Inflammatory macrophage treated with lipopolysaccharide for 4 hours (primary cell): ENCODE results near the gene CCIN.
"Not testable (repeated sequence)": the region's sequence is repeated elsewhere in the genome, so short reads cannot be mapped to it uniquely, and the experiment has no call there.

Source experiments
- DNase-seq: peaks from one replicate; pipeline ENCODE4 v3.0.0-alpha.2; 2020

The CCIN gene

GRCh38 chr9:36141288-36141687 is 27.9 kb upstream of the CCIN start:
- DNase-seq = no peak

DNA sequence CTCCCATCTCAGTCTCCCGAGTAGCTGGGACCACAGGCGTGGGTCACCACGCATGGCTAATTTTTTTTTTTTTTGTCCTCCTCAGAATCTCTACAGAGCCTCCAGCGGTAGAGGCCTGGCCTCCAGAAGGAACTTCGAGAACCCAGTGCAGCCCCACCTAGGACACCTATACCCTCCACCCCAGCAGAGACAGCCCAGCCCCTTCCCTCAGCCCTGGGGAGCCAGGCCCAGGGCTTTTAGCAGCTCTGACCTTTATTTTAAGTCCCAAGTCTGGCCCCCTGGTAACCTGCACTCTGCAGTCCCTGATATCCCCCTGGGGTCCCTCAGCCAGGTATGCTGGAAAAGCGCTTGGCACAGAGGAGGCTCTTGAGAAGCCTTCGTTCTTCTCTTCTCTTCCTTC is 27.4 kb upstream of the CCIN start:
- no peak for DNase-seq

DNA sequence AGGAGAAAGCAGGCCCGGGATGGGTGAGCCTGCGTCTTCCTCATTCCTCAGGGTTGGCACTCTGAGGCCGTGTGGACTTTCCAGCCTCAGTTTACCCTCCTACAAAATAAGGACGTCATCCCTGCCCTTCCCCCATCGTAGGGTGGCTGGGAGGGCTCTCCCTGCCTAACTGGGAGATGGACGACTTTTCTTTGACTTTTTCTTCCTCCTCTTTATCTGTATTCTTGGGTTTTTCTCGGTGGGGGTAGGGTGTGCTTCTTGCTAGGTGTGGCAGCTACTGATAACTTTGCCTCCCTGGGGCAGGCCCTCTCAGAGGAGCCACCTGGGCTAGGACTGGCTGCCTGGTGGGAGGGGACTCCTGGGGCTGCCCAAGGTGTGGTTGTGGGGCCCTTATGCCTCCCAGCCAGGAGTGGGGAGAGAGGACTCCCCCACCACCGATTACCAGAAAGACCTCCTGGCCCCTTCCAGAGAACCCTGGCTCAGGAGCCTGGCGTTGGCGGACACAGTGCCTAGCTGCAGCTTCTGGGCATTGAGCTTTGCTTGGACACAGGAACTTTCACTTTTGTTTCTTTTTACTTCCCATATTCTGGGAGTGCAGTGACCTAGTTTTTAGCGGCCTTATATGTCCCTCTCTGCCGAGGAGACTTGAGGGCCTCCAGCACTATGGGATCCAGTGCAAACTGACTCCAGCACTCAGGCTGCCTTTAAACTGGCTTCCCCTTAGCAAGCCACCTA is 26.5 kb upstream of the CCIN start:
- DNase-seq = peak; percentile 89

GRCh38 chr9:36143245-36143641 is 25.9 kb upstream of the CCIN start:
- peak; percentile 36 for DNase-seq

- DNase-seq = no peak
These were observed 24.6 kb upstream of the CCIN start for GRCh38 chr9:36144309-36145232.

DNA sequence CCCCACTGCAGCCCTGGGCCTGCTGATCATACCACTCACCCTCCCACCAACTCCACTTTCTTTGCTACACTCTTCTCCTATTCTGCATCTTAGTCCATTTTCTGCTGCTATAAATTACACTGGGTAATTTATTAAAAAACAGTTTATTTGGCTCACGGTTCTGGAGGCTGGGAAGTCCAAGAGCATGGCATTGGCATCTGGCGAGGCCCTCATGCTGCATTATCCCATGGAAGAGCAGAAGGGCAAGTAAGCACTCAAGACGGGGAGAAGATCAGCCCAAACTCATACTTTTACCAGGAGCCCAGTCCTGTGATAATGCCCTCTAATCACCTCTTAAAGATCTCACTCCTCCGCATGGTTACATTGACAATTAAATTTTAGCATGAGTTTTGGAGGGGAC is 23.2 kb upstream of the CCIN start:
- no peak for DNase-seq

DNA sequence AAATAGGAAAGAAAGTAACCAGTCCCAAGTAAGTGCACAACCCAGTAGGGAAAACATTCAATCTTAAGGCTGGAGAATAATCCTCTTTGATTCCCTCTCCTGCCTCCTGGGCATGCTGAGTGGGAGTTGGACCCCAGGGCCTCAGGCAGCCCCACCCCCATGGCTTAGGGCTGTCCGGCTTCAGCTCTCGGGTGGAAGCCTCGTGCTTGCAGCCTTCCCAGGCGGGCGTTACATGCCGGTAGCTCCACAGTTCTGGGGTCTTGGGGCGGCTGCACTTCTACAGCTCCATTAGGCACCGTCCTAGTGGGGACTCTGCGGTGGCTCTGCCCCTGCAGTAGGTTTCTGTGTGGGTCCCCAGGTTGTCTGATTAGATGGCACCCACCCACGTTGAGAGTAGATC is 22.5 kb upstream of the CCIN start:
- no peak for DNase-seq

- no peak for DNase-seq
These were observed 21.6 kb upstream of the CCIN start for GRCh38 chr9:36147441-36148175.

GRCh38 chr9:36148311-36149051 is 20.7 kb upstream of the CCIN start:
- DNase-seq = peak; percentile 94

DNA sequence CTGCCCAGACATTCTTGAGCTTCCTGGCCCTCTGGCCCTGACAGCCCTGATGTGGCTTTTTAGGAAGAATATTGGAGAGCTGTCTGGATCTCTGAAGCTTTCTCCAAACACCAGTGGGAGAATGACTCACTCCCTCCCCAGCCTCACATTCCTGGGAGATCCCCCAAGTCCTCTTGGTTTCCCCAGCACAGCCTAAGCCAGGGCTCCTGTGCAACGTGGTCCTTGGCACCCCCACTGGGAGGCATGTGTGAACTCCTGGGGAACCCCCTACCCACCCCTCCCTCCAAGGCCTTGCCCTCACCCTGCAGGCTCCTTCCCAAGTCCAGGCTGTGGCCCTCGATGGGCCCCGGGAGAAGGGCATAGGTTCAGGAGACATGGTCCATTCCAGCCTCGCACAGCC is 20.0 kb upstream of the CCIN start:
- DNase-seq = no peak

GRCh38 chr9:36150574-36151315 is 18.4 kb upstream of the CCIN start:
- DNase-seq = peak; percentile 78

- DNase-seq = peak; percentile 92
These were observed 17.6 kb upstream of the CCIN start for GRCh38 chr9:36151316-36152210.

- DNase-seq = no peak
These were observed 16.3 kb upstream of the CCIN start for GRCh38 chr9:36152741-36153438.

DNA sequence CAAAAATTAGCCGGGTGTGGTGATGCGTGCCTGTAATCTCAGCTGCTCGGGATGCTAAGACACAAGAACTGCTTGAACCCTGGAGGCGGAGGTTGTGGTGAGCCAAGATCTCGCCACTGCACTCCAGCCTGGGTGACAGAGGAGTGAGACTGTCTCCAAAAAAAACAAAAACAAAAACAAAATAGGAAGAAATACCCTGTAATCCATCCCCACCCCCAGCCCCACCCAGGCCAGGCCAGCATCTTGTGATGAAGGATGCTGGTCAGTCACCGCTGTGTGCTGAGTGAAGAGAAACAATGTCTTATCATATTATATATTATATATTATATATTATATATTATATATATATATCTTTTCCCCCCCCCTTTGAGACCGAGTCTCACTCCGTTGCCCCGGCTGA is 15.4 kb upstream of the CCIN start:
- DNase-seq = peak; percentile 56

DNA sequence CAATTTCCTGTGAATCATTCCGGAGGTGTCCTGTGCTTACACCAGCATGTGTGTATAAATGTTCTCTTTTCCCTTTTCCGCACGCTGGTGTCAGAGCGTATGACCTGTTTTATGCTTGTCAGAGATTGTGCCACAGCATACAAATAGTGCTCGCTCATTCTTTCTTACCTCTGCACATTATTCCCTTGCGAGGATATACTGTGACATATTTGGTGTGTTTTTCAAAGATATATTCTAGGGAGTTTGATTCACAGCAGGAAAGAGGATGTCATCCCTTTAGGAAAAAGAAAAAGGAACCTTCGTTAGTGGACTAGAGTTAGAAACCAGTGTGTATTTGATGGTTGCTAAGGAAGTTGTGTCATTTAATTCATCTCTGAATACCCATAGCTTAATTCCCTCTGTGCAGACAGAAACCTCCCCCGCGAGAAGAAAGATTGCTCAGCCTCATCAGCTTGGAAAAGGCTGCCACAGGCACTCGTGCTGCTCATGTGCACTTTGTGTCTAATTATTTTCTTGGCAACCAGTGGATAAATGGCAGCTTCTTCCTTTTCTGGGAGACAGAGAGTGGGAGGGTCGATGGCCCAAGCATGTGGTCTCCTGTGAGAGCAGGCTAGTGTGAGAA is 14.7 kb upstream of the CCIN start:
- peak; percentile 97 for DNase-seq

DNA sequence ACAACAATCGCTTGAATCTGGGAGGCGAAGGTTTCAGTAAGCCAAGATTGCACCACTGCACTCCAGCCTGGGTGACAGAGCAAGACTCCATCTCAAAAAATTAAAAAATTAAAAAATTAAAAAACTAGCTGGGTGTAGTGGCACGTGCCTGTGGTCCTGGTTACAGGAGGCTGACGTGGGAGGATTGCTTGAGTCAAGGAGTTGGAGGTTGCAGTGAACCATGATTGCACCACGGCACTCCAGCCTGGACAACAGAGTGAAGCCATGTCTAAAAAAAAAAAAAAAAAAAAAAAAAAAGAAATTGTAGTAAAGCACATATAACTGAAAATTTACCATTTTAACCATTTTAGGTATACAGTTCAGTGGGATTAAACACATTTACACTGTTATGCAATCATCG is 13.1 kb upstream of the CCIN start:
- peak; percentile 44 for DNase-seq

- peak; percentile 64 for DNase-seq
These were observed 11.1 kb upstream of the CCIN start for GRCh38 chr9:36158122-36158521.

DNA sequence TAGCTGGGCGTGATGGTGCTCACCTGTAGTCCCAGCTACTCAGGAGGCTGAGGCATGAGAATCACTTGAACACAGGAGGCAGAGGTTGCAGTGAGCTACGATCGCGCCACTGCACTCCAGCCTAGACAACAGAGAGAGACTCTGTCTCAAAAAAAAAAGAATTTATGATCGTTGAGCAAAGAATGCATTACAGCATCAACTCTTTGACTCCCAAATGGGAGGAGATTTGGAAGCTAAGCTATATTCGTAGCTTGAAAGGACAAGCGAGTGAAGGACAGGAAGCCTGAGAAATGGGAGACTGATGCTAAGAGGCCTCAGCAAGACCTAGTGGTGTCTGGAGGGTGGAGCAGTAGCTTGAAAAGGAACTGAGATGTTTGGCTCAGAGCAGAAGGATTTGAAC is 10.3 kb upstream of the CCIN start:
- no peak for DNase-seq

GRCh38 chr9:36159509-36159908 is 9.7 kb upstream of the CCIN start:
- not testable (repeated sequence) for DNase-seq

DNA sequence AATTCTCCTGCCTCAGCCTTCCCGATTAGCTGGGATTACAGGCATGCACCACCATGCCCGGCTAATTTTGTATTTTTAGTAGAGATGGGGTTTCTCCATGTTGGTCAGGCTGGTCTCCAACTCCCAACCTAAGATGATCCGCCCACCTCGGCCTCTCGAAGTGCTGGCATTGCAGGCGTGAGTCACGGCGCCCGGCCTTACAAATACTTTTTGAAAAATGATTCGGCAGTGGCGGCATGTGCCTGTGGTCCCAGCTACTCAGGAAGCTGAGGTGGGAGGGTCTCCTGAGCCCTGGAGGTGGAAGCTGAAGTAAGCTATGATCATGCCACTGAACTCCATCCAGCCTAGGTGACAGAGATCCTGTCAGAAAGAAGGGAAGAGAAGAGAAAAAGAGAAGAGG is 9.1 kb upstream of the CCIN start:
- not testable (repeated sequence) for DNase-seq
